Uterus (tissue), 2 donors: Measurements from ENCODE around the gene PIGN.

ENCODE experiments used
- POLR2A ChIP-seq, 2 donors: fragments of 450-650 bp; IDR thresholded peaks; one replicate each; pipeline ENCODE4 v1.6.1; 2016; ENCODE audit warnings: antibody characterized with exemption in 2 of 2, mild to moderate bottlenecking in 1 of 2, moderate library complexity in 1 of 2
- TF ChIP-seq, protein P1 (sequence below), 4 experiments: fragments of 200-600 bp in 2 of 4; fragments of 450-650 bp in 2 of 4; sonication (generic) in 2 of 4; IDR thresholded peaks; one replicate each; pipeline ENCODE4 v1.5.1; 2016 to 2019; ENCODE audit warnings: antibody characterized with exemption in 4 of 4, mild to moderate bottlenecking in 2 of 4, moderate library complexity in 1 of 4

DNA sequence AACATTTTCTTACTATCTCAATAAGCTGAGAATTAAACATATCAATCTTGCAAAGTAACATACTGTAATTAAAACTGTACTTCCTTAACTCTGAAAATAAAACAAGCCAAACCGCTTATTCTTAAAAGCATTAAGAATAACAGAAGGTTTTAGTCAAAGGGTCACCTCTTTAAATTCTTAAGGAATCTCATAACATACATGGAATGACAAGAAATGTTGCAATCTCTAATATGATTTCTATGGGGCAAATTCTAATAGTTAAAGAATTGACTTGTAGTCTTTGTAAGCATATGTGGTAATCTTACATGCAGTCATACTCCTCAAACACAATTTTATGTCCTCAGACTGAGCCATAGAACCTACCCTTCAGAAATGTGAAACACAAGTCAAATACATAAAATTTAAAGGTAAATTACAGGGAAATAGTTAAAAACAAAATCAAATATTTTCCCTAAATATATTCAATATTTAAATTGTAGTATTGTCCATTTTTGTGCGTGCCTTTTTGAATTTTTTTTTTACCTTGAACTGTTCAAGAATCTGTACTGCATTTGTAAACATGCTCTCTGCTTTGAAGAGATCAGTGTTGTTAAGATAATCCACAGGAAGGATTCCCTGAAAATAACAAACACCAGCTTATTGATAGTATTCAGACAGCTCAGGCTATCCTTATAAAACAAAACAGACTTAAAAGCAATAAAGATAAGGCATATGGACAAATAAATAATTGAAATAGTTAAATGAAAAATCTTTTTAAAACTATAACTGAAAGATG is 48.2 kb downstream of the PIGN start:
- TF ChIP-seq, protein P1, sequence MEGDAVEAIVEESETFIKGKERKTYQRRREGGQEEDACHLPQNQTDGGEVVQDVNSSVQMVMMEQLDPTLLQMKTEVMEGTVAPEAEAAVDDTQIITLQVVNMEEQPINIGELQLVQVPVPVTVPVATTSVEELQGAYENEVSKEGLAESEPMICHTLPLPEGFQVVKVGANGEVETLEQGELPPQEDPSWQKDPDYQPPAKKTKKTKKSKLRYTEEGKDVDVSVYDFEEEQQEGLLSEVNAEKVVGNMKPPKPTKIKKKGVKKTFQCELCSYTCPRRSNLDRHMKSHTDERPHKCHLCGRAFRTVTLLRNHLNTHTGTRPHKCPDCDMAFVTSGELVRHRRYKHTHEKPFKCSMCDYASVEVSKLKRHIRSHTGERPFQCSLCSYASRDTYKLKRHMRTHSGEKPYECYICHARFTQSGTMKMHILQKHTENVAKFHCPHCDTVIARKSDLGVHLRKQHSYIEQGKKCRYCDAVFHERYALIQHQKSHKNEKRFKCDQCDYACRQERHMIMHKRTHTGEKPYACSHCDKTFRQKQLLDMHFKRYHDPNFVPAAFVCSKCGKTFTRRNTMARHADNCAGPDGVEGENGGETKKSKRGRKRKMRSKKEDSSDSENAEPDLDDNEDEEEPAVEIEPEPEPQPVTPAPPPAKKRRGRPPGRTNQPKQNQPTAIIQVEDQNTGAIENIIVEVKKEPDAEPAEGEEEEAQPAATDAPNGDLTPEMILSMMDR (IDR thresholded peaks at IDR 0.05) = no peak
- no peak for TF ChIP-seq POLR2A (IDR thresholded peaks at IDR 0.05)
